HG03045 (cell line): ENCODE results near the gene IFT43.

Experiments
- ATAC-seq: cut with Tn5 transposase; IDR thresholded peaks from one replicate; pipeline ENCODE4 v1.9.1; 2021; ENCODE audit warnings: mild to moderate bottlenecking, moderate library complexity; ENCODE audit not compliant: unreplicated experiment

IFT43 gene

GRCh38 chr14:76067536-76067935 lies 82.0 kb downstream of the IFT43 start:
- ATAC-seq: no peak

DNA sequence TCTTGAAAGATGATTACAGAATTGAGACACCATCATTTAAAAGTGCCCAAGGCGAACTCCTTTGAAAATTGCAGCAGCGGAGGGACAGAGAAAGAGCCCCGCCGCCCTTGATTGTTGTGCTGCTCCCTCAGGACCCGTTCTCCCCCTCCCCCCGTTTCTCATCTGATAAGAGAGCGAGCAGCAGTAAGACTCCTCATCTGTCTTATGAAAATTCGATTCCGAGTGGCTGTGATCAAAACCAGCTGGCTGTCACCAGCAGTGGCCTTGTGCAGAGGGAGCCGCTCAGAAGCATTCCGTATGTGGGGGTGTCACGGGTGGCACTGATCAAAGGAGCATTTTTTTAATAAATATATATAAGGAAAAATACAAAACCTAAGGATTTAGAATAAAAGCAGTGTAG lies 88.2 kb downstream of the IFT43 start:
- ATAC-seq: no peak

DNA sequence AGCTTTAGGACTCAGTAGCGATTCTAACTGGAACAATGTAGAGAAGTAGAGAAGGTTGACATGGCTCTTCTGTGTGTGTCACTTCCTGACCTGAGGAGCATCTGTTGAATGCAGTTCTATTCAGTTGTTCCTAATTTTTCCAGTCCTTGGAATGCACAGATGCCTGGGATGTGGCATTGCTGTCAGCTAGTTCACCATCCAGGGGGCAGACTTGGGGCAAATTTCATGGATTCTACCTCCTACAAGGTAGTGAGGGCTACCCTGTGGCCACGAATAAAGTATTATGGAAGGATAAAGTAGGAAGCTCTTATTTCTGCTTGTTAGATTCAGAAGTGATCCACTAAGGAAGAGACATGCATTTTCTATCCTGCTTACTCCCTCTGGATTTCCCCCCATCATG lies 91.8 kb downstream of the IFT43 start:
- no peak for ATAC-seq

- ATAC-seq: no peak
Observed at GRCh38 chr14:76078501-76078900, 92.9 kb downstream of the IFT43 start.

- no peak for ATAC-seq
Observed at GRCh38 chr14:76080025-76080424, 94.5 kb downstream of the IFT43 start.

GRCh38 chr14:76080471-76080870 lies 94.9 kb downstream of the IFT43 start:
- ATAC-seq: no peak

DNA sequence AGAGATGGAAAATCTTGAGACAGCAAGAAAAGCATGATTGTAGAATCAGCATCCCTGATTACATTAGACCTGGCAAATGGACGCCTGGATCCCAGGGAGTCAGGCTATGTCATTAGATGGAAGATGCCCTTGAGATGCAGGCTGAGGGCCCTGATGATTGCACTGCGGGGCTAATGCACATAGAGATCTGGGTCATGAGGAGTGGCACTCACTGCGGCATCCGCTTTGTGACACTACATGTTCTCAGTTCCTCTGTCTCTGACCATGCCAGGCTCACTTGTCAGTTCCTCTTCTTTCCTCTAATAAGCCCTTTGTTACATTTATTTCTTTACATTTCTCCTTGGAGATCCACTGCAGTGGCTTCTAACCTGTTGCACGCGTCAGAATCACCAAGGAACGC lies 96.1 kb downstream of the IFT43 start:
- no peak for ATAC-seq

GRCh38 chr14:76083796-76084765 lies 98.5 kb downstream of the IFT43 start:
- no peak for ATAC-seq

DNA sequence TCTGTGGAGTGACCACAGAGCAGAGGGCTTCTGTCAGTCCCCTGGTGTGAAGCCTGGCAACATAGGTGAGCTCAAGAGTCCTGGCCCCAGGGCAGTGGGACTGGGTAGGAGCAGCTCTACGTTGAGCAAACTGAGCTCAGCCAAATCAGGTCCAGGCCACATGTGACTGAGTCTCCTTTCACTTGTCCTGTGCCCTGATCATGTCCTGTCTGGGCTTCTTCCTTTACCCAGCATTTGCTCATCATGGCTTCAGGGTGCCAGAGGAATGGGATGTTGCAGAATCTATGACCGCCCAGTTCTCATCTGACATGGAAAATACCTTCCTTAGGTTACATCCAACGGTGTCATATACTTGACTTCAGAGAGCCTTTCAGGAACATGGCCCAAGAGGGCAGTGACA lies 99.8 kb downstream of the IFT43 start:
- no peak for ATAC-seq

DNA sequence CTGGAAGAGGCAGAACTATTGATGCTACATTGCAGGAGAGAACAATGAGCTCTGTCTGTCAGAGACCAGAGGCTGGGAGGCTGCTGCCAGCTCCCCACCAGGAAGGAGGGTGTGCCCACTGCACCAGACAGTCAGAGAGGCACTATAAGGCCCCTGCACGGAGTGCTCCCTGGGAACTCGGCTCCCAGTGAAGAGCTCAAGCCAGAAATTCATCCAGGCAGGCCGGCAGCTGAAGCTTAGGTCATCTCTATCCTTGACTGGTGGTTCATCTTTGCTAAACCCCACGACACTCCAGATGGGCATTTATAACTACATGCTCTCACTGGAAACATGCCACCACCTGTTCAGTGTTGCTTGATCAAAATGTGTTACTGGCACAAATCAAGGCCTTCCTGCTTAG lies 101.1 kb downstream of the IFT43 start:
- ATAC-seq: no peak

DNA sequence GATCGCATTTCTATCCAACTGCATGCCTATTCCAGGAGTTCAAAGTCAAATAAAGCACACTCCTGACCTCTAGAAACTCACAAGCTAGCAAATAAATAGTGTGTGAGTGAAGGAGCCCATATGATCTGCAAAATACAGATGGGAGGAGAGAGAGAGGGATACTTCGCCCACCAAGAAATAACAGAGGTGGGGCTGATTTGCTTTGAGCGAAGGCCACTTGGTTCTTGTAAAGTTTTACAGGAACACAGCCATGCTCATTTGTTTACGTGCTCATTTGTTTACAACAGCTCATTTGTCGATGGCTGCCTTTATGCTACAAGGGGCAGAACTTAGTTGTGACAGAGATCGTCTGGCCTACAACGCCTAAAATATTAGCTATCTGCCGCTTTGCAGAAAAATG lies 102.8 kb downstream of the IFT43 start:
- no peak for ATAC-seq

- no peak for ATAC-seq
Observed at GRCh38 chr14:76088771-76089571, 103.4 kb downstream of the IFT43 start.

DNA sequence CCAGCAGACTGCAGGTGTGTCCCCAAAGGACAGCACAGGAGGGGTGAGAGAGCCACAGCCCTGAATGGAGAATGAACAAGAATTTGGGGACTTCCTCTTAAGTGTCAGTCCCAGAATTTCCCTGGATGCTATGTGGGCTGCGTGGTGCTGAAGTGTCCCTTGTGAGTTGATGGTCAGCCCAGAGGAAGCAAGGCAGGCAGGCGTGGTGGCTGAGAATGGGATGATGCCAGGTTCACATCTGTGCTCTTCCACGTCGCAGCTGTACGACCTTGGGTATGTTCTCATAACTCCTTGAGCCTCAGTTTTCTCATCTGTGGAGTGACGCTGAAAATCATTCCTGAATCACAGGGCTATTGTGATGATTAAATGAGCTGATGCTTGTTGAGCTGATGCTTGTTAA lies 104.0 kb downstream of the IFT43 start:
- ATAC-seq: no peak

DNA sequence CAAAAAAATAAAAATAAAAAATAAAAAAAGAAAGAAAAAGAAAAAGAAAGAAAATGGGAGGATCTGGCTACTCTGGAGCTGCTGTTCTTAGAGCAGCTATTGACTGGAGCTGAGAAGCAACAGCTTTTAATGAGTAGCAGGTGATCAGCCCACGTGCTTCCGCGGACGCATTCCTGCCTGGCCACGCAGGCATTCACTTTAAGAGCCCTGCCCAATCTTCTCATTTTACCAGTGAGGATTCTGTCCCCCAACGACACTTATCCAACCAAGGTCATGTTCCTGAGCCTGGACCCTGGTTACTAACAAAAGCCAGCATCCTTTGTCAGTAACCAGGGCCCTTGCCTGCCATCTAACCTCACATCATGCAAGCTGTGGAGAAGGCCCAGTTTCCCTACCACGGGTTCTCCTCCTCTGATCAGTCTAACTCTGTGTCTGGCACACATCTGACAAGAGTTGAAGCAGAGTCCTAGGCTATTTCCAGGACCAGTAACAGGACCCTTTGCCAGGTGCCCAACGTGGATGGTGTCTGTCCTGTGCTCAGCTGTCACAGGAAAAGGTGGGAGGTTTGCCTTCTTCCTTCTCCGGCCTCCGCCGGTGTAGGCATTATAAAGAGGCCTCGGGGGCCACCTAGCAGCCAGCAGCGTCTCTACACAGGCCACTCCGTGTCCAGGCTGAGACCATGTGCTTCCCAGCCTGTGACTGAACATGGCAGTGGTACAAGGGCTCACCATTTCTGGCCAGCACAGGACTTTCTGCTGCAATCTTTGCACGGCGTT lies 105.2 kb downstream of the IFT43 start:
- ATAC-seq: no peak

- ATAC-seq: no peak
Observed at GRCh38 chr14:76093077-76093476, 107.5 kb downstream of the IFT43 start.

GRCh38 chr14:76096257-76096656 lies 110.7 kb downstream of the IFT43 start:
- no peak for ATAC-seq

- ATAC-seq: no peak
Observed at GRCh38 chr14:76097547-76097946, 112.0 kb downstream of the IFT43 start.

DNA sequence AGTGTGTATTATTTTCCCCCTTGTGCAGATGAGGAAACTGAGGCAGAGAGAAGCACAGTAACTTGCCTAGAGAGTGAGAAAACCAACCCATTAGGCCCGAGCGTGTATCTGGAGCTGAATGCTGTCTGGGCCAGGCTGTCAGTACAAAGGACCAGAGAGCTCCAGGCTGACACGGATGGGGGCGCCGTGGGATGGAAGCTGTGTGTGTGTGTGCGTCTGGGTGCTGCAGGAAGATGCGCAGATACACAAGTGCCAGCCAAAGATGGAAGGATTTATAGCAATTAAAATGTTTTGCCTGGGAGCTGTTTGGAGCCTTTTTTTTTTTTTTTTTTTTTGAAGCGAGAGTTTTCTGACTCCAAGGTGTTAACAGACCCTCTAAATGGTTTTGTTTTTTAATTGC lies 112.5 kb downstream of the IFT43 start:
- no peak for ATAC-seq

DNA sequence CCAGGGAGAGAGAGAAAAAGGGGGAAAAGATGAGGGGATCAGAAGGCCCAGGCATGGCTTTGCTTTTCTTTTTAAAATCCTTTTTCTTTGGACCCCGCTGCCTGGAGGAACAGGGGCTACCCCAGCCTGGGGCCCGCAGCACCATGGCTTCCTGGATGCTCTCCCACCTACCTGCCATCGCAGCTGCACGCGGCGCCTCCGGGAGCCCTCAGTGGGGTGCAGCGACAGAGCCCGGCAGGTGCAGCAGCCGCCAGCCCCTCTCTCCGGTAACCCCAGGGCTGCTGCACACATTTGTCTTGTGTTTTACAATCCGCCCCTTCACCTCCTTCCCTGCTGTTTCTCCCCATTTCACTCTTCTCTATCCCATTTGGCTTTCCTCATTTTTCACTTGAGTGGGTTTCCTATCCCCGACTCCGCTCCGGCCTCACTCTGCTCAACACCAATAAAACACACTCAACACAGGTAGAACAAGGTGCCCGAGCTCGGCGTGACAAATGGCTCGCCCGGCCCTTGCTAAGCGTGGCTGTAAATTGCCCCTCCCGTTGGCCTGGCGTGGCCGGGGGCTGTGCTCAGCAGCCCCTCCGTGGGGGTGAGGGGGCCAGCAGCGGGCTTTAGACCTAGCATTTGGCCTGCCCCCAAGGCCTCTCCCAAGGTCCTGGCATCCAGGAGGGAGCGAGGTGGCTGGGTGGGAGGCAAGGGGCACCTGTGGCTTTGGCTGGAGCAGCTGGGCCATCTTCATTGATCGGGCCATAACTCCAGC lies 113.5 kb downstream of the IFT43 start:
- ATAC-seq: no peak

DNA sequence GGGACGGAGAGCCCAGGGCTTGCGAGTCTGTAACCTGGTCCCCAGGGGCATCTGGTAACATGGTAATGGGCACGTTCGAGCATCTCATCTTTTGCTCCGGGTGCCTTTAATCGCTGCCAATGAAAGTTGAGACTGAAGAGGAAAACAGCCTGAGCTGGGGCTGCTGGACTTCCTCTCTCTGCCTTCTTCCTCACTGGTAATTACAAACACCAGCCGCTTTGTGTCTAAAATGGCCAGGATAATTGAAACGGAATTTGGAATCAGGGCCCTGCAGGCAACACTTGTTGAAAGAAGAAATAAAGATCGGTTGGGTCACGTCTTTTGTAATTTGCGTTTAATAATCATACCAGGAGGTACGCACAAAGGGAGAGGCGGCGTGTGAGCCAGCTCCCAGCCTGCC lies 114.7 kb downstream of the IFT43 start:
- no peak for ATAC-seq
